SJSA1 (cell line): ENCODE measurements around the gene PRR29. TPM values are rescaled to one million over a fixed set of nuclear protein-coding genes. Genes with fewer than 3 reads are reported as not detected.

Experiments used
- DNase-seq, 2 experiments: peaks; one replicate each; pipeline ENCODE4 v3.0.0-alpha.2; 2015 to 2020; ENCODE audit warnings: low spot score in 2 of 2, low read depth in 1 of 2
- H3K27ac ChIP-seq: fragments of 250-450 bp; sonication (Bioruptor Pico); 2 replicates; pipeline ENCODE4 v1.5.1; 2020; ENCODE audit warnings: mild to moderate bottlenecking, moderate library complexity
- H3K27me3 ChIP-seq: fragments of 250-450 bp; sonication (Bioruptor Pico); replicated peaks from 2 replicates; pipeline ENCODE4 v1.5.1; 2020; ENCODE audit warnings: mild to moderate bottlenecking, moderate library complexity
- H3K36me3 ChIP-seq: fragments of 250-450 bp; sonication (Bioruptor Pico); 2 replicates; pipeline ENCODE4 v1.5.1; 2020; ENCODE audit warnings: mild to moderate bottlenecking
- H3K4me1 ChIP-seq: fragments of 250-450 bp; sonication (Bioruptor Pico); replicated peaks from 2 replicates; pipeline ENCODE4 v1.6.1; 2021; ENCODE audit warnings: mild to moderate bottlenecking
- H3K4me3 ChIP-seq: fragments of 250-450 bp; sonication (Bioruptor Pico); 2 replicates; pipeline ENCODE4 v1.5.1; 2020; ENCODE audit warnings: mild to moderate bottlenecking
- H3K9me3 ChIP-seq: fragments of 250-450 bp; sonication (Bioruptor Pico); replicated peaks from 2 replicates; pipeline ENCODE4 v1.5.1; 2020; ENCODE audit warnings: mild to moderate bottlenecking
- total RNA-seq: library from RNA; depleted of rRNA; stranded (reverse); fragments of >200 nt; shearing (Covaris generic); gene quantifications from 2 replicates; pipeline ENCODE4 v1.2.3, GENCODE V29; 2014; rRNA removed

PRR29 gene
- total RNA-seq: 0.08 TPM in 1 of 2 replicates, not detected in the other

DNA sequence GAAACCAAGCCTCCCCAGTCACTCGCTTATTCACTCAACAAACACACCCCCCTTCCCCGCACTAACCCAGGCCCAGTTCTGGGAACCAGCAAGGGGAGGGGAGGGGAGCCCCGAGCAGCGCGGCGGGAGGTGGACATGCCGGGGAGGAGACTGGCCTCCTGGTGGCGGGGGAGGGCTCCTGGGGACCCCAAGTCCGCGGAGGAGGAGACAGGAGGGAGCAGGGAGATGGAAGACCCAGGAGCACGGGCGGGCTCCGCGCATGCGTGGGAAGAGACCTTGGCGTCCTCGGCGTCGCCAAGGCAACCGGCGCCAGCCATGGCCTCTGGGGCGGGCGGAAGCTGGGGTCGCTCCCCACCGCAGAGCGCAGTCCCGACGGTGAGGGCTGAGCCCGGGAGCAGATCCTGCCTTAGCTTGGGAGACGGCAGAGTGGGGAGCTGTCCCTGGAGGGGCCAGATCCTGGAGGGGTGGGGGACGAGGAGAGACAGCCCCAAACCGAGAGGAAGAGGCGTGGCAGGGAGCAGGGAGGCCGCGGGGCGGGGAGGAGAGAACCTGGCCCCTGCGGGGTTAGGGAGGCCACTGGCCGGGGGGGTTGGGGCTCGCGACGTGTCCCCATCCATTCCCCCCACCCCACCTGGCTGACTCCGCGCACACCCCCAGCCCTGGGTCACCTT lies at the start of gene PRR29:
PRR29 (plus strand) TSS at position 302 of the 671 bp plus-strand sequence; CDS start at position 316, 14 bp downstream.
- Histone ChIP-seq H3K27ac (no peak within 1 kb of the TSS), H3K27me3 (peaks cover 45% of the 10 kb centered on the region), H3K4me3 (peak within 1 kb of the TSS; percentile 35), H3K36me3 (no peaks in the 10 kb centered on the region), H3K4me1 (peaks cover 8% of the 10 kb centered on the region), H3K9me3 (no peaks in the 10 kb centered on the region)
- peak; percentile 26 to 74 for DNase-seq

GRCh38 chr17:63948521-63948920 lies 49.6 kb upstream of the PRR29 start:
- no peaks in the 10 kb centered on the region for H3K36me3 ChIP-seq
- H3K27ac ChIP-seq: no peak overlapping the region
- no peaks in the 10 kb centered on the region; the same call in 1 of the 2 replicates for H3K27me3 ChIP-seq
- H3K4me1 ChIP-seq: 0 out of 2 replicates have a peak, but pooled peaks cover 3% of the 10 kb centered on the region
- no peaks in the 10 kb centered on the region; the same call in 1 of the 2 replicates for H3K9me3 ChIP-seq
- no peak overlapping the region for H3K4me3 ChIP-seq
- DNase-seq: no peak

DNA sequence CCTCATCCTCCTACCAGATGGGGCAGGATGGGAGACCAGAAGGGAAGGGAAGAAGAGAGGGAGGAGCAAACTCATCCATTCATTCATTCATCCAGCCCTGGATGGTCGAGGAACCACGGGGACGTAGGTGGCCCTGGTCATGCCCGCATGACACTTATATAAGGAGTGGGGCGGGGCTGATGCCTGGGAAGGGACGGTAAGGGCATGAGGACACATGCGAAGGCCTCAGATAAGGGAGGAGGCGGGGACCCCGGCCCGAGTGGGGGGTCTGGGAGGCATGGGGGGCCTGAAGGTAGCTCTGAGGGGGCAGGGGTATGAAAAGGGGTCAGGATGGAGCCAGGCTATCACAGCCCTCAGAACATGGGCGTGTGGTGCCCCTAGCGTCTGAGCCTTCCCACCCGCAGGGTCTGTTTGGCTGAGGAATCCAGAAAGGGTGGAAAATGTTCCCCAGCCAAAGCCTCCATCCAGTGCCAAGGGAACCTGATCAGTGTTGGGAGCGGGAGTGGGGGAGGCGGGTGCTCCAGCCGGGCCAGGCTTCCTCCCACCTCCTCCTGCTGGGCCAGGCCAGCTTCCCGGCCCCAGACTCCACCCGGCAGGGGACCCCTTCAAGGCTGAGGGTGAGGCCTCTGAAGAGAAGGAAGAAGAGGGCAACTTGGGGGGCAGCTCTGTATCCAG lies 48.4 kb upstream of the PRR29 start:
- H3K4me1 ChIP-seq: 0 out of 2 replicates have a peak, but pooled peaks cover 3% of the 10 kb centered on the region

DNA sequence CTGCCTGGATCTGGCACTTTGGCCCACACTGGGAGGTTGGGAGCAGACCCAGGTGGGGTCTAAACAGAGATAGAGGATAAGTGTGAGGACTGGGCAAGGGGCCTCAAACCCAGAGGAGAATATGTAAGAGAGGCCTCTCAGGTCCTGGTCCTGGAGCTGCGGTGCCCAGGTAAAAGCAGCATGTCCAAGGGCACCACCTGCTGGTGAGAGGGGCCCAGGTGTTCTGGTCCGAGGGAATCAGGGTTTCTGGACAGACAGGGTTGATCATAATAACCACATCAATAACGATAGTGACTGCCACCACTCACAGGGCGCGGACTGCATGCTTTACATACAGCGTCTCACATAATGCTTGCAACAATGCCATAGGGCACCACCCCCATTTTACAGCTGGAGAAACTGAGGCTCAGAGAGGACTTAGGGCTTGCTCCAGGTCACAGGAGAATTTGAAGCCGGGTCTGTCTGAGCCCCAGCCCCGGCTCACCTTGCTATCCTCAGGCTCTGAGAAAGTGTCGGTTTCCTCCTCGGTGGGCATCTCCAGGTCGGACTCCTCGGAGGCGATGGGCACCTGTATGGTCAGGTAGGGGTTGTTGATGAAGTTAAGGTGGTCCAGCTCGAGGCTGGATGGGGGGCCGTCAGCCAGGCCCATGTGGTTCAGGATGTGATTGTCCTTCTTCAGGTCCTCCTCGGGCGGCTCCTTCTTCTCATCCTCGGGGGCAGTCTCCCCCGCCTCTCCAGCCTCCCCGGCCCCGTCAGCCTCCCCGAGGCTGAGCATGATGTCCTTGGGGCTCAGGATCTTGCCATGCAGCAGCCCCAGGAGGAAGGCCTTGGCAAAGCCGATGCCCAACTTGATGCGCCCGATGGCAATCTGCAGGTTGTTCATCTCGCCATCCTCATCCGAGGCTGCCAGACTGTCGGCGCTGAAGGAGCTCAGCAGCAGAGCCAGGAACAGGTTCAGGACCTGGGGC lies 46.9 kb upstream of the PRR29 start:
- Histone ChIP-seq H3K27me3 (no peaks in the 10 kb centered on the region; the same call in 1 of the 2 replicates), H3K4me3 (no peak overlapping the region), H3K27ac (no peak overlapping the region), H3K36me3 (no peaks in the 10 kb centered on the region), H3K4me1 (0 out of 2 replicates have a peak, but pooled peaks cover 3% of the 10 kb centered on the region), H3K9me3 (no peaks in the 10 kb centered on the region)
- no peak for DNase-seq

More for the DNA sequence above, 48.4 kb upstream of the PRR29 start:
- Histone ChIP-seq H3K27ac (no peak overlapping the region), H3K4me3 (no peak overlapping the region), H3K27me3 (no peaks in the 10 kb centered on the region; the same call in 1 of the 2 replicates), H3K36me3 (no peaks in the 10 kb centered on the region), H3K9me3 (no peaks in the 10 kb centered on the region)
- DNase-seq: no peak

- no peaks in the 10 kb centered on the region; the same call in 1 of the 2 replicates for H3K27me3 ChIP-seq
- no peak overlapping the region for H3K27ac ChIP-seq
- no peaks in the 10 kb centered on the region for H3K4me1 ChIP-seq
- no peak for DNase-seq
- no peaks in the 10 kb centered on the region for H3K9me3 ChIP-seq
- no peak overlapping the region for H3K4me3 ChIP-seq
- H3K36me3 ChIP-seq: no peaks in the 10 kb centered on the region
Observed at GRCh38 chr17:63954402-63955063, 43.6 kb upstream of the PRR29 start.

DNA sequence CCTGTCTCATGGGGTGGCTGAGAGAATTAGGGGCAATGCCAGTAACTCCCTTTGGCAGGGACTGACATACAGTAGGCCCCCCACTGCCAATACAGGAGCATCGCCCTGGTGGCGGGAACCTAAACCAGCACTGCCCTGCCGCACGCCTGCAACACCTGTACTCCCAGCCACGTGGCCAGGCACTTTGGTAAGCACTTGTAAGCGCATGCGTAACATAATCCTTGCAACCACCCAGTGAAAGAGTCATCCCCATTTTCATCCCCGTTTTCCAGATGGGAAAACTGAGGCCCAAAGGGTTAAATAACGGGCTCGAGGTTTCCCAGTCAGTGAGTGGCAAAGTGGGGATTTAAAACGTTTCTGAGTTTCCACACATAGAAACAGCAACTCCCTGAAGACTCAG lies 42.9 kb upstream of the PRR29 start:
- no peak overlapping the region for H3K4me3 ChIP-seq
- no peaks in the 10 kb centered on the region for H3K4me1 ChIP-seq
- no peak for DNase-seq
- no peaks in the 10 kb centered on the region for H3K36me3 ChIP-seq
- H3K27ac ChIP-seq: no peak overlapping the region
- H3K9me3 ChIP-seq: no peaks in the 10 kb centered on the region
- H3K27me3 ChIP-seq: no peaks in the 10 kb centered on the region; the same call in 1 of the 2 replicates

DNA sequence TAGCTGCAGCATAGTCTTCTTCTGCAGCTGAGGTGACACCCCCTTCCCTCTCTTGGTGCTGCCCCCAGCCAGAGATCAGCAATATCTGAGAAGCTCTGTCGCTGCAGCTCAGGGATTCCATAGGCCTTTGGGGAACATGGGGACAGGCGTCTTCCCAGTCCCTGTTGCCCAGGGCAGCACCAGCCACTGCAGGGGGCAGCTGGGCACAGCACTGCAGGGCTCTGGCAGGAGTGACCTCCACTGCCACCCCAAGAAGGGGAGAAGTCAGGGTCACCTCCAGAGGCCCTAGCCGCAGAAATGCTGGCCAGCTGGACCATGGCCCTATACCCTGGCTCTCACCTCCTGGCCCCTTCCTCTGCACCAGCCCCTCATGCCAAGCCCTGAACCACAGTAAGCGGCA lies 42.4 kb upstream of the PRR29 start:
- no peak overlapping the region for H3K4me3 ChIP-seq
- H3K27ac ChIP-seq: no peak overlapping the region
- no peaks in the 10 kb centered on the region for H3K4me1 ChIP-seq

DNA sequence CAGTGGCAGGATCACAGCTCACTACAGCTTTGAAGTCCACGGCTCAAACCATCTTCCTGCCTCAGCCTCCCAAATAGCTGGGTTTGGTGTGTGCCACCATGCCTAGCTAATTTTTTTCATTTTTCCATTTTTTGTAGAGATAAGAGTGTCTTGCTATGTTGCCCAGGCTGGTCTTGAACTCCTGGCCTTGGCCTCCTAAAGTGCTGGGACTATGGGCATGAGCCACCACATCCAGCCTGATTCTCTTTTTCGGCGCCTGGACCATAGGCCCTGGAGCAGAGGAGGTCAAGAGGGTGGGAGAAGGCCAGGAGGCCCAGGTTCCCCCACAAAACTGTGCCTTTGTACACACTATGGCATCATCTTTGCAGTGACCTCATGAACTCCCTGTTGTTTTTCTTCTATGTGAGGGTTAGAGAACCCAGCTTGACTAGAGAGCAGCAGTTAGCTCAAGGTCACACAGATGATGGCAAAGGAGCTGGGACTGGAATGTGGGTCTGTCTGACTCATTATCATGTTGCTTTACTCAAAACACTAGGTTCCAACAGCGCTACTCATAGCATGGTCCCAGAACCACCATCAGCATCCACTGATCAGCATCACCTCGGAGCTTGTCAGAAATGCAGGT lies 41.7 kb upstream of the PRR29 start:
- Histone ChIP-seq H3K27ac (no peak overlapping the region), H3K27me3 (no peaks in the 10 kb centered on the region), H3K4me1 (no peaks in the 10 kb centered on the region), H3K36me3 (no peaks in the 10 kb centered on the region), H3K4me3 (no peak overlapping the region), H3K9me3 (no peaks in the 10 kb centered on the region)
- DNase-seq: no peak

More for the DNA sequence above, 42.4 kb upstream of the PRR29 start:
- no peaks in the 10 kb centered on the region; the same call in 1 of the 2 replicates for H3K27me3 ChIP-seq
- H3K36me3 ChIP-seq: no peaks in the 10 kb centered on the region
- no peak for DNase-seq
- no peaks in the 10 kb centered on the region for H3K9me3 ChIP-seq

- Histone ChIP-seq H3K27ac (no peak overlapping the region), H3K4me3 (no peak overlapping the region), H3K9me3 (no peaks in the 10 kb centered on the region), H3K36me3 (no peaks in the 10 kb centered on the region), H3K4me1 (no peaks in the 10 kb centered on the region), H3K27me3 (no peaks in the 10 kb centered on the region)
- DNase-seq: no peak
Observed at GRCh38 chr17:63960006-63960405, 38.1 kb upstream of the PRR29 start.

DNA sequence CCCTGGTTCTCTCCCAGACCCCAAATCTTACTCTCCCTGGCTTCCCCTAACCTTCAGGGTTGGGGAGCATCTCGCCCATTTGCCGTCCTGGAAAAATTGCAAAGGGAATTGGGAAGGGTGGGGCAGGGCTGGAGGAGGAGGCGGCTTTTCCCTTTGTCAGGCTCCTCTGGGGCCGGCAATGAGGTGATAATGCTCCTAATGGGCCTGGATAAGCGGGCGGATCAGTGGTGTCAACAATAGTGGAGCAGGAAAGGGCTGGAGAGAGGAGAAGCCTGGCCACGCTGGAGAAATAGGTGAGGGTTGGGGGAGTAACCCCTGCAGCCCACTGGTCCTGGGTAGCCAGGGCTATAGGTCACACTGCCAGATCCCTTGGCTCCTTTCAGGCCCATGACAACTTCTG lies 37.7 kb upstream of the PRR29 start:
- H3K36me3 ChIP-seq: no peaks in the 10 kb centered on the region
- no peak overlapping the region for H3K27ac ChIP-seq
- H3K4me3 ChIP-seq: no peak overlapping the region
- H3K4me1 ChIP-seq: no peaks in the 10 kb centered on the region
- no peaks in the 10 kb centered on the region for H3K9me3 ChIP-seq
- H3K27me3 ChIP-seq: 0 out of 2 replicates have a peak, but pooled peaks cover 3% of the 10 kb centered on the region
- DNase-seq: no peak

GRCh38 chr17:63961355-63962212 lies 36.6 kb upstream of the PRR29 start:
- no peak overlapping the region for H3K4me3 ChIP-seq
- peak in 1 of 2 experiments; percentile 73 for DNase-seq
- H3K9me3 ChIP-seq: no peaks in the 10 kb centered on the region
- 0 out of 2 replicates have a peak, but pooled peaks cover 3% of the 10 kb centered on the region for H3K27me3 ChIP-seq
- no peaks in the 10 kb centered on the region for H3K4me1 ChIP-seq
- no peaks in the 10 kb centered on the region for H3K36me3 ChIP-seq
- H3K27ac ChIP-seq: no peak overlapping the region

GRCh38 chr17:63962298-63962744 lies 35.8 kb upstream of the PRR29 start:
- no peak for DNase-seq
- Histone ChIP-seq H3K27ac (no peak overlapping the region), H3K4me3 (no peak overlapping the region), H3K4me1 (no peaks in the 10 kb centered on the region), H3K9me3 (no peaks in the 10 kb centered on the region), H3K27me3 (0 out of 2 replicates have a peak, but pooled peaks cover 3% of the 10 kb centered on the region), H3K36me3 (no peaks in the 10 kb centered on the region)
